PFSK-1 (cell line): Measurements from ENCODE around the gene ANKRD2.

Experiments
- FOXP2 ChIP-seq: optimal IDR thresholded peaks from 2 replicates; pipeline ENCODE3; 2011; ENCODE audit warnings: borderline replicate concordance, control low read depth, inconsistent platforms; ENCODE audit not compliant: insufficient read depth; ENCODE audit errors: extremely low read length, extremely low read depth
- POLR2AphosphoS5 ChIP-seq: IDR thresholded peaks from 2 replicates; pipeline ENCODE4 v1.6.1; 2012; ENCODE audit warnings: low read depth, mild to moderate bottlenecking, control low read depth, low read length, moderate library complexity
- REST ChIP-seq, 2 experiments: IDR thresholded peaks; 2 replicates each; pipeline versions ENCODE4 v1.6.1 to v1.8.0; 2011 to 2012; ENCODE audit warnings: low read depth in 2 of 2, low read length in 2 of 2, control low read depth in 1 of 2, inconsistent platforms in 1 of 2, mild to moderate bottlenecking in 1 of 2, moderate library complexity in 1 of 2; ENCODE audit not compliant: insufficient read depth in 1 of 2
- SIN3A ChIP-seq: IDR thresholded peaks from 2 replicates; pipeline ENCODE4 v1.6.1; 2012; ENCODE audit warnings: mild to moderate bottlenecking, low read length, moderate library complexity, borderline replicate concordance; ENCODE audit not compliant: insufficient read depth
- TAF1 ChIP-seq: IDR thresholded peaks from 2 replicates; pipeline ENCODE4 v1.6.1; 2012; ENCODE audit warnings: low read length, control low read depth, borderline replicate concordance; ENCODE audit not compliant: insufficient read depth

- TF ChIP-seq POLR2AphosphoS5 = no peak
- no peak for TF ChIP-seq TAF1
- TF ChIP-seq REST (IDR thresholded peaks at IDR 0.05; ENCODE audit: insufficient read depth in 1 of 2, low read depth in 2 of 2, low read length in 2 of 2) = no peak
- no peak for TF ChIP-seq SIN3A
- TF ChIP-seq FOXP2 = no peak
These were observed 10.9 kb downstream of the ANKRD2 start for GRCh38 chr10:97583476-97583875.
